ENCODE data around the gene AASDHPPT.
A peak's percentile ranks its signal among the peaks of the same experiment; 100 is the strongest.
"Not testable (repeated sequence)": the region's sequence is repeated elsewhere in the genome, so short reads cannot be mapped to it uniquely, and the experiment has no call there.

Gene AASDHPPT, protein sequence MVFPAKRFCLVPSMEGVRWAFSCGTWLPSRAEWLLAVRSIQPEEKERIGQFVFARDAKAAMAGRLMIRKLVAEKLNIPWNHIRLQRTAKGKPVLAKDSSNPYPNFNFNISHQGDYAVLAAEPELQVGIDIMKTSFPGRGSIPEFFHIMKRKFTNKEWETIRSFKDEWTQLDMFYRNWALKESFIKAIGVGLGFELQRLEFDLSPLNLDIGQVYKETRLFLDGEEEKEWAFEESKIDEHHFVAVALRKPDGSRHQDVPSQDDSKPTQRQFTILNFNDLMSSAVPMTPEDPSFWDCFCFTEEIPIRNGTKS

DNA sequence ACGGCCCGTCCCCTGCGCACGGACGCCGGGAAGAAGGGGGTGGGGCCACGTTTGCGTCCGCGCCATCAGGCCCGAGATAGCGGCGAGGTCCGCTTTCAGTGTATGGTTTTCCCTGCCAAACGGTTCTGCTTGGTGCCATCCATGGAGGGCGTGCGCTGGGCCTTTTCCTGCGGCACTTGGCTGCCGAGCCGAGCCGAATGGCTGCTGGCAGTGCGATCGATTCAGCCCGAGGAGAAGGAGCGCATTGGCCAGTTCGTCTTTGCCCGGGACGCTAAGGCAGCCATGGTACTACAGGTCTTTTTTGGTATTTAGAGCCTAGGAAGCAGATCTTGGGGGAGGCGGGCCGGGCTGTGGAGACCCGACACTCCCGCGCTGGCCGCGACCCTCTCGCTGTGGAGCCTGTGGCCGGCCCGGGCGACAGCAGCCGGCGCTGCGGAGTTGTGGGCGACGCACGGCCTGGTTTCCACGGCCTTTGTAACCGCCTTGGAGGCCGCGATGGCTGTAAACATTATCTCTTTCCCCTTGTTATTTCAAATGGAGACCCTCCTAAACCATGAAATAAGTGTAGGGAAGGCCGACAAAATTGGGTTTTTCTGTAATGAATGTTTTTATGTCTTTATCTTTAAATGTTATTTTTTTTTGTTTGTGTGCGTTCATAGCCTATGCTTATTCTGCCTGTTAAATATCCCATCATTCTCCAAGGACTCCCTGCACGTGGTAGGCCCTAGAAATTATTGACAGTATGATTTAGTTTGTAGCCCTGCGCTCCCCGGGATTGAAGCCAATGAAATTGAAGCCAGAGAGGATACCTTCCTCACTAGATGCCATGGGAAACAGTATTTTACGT lies at the start of gene AASDHPPT:
TSS of gene AASDHPPT (plus strand) at position 54 of the 847 bp plus-strand sequence. CDS start at position 103, 49 bp downstream.
- H3K27me3 Mint-ChIP-seq (ENCODE audit: low read depth), result no peaks in the 10 kb centered on the region
- no peaks in the 10 kb centered on the region for H3K9me3 Mint-ChIP-seq
- peak within 1 kb of the TSS; percentile 95 for H3K4me3 Mint-ChIP-seq
- peaks cover 39% of the 10 kb centered on the region for H3K4me1 Mint-ChIP-seq (ENCODE audit: low read depth)
- H3K36me3 Mint-ChIP-seq (ENCODE audit: low read depth), result peaks cover 21% of the 10 kb centered on the region
- peak within 1 kb of the TSS; percentile 94 for H3K27ac Mint-ChIP-seq

DNA sequence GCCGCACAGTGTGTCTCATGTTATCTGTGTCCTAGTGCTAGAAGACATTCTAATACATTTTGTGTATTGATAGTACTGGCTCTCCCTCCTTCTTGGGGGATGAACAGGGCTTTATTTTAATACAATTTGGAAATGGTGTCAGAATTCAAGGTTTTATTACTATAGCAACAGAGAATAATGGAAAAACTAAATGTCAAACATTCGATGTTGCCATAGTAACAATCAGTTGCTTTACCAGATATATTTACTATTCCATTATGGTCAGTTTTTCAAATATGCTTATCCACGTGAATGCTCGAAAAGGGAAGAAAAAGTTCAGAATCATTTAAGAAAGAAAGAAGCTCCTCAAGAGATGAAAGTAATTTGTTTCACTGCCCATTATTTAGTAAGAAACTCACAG lies 46.9 kb upstream of the AASDHPPT start:
- peaks cover 4% of the 10 kb centered on the region for H3K4me1 Mint-ChIP-seq (ENCODE audit: low read depth)
- peaks cover 4% of the 10 kb centered on the region for H3K36me3 Mint-ChIP-seq (ENCODE audit: low read depth)
- peaks cover 20% of the 10 kb centered on the region for H3K27me3 Mint-ChIP-seq (ENCODE audit: low read depth)
- no peak overlapping the region for H3K4me3 Mint-ChIP-seq
- H3K9me3 Mint-ChIP-seq, result peaks cover 13% of the 10 kb centered on the region
- no peak overlapping the region for H3K27ac Mint-ChIP-seq

DNA sequence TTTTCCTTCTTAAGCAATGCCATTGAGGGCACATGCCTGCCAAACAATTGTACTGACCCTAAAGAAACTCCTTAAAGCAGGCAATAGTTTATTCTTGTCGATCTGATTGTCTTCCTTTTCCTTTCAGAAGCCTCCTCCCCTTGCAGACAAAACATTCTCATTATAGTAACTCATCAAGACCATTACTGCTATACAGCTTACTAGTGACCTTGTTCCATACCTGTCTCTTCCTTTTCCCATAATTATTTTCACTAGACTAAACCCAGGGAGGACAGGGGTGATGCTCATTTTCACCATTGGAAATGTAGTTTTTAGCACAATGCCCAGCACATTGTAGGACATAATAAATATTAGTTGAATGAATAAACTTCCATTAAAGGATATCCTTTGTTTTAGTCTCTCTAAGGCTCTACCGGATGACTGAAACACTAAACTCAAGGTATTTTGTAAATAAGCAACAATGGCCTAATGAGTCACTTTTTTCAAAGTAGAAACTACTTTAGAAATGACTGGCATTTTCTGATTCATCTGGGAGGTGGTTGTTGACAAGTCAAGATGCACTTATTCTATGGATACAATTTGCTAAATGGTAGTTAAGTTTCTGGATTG lies 46.2 kb upstream of the AASDHPPT start:
- Mint-ChIP-seq H3K4me1 (ENCODE audit: low read depth) (peaks cover 4% of the 10 kb centered on the region), H3K36me3 (ENCODE audit: low read depth) (peaks cover 4% of the 10 kb centered on the region), H3K27ac (no peak overlapping the region), H3K9me3 (peaks cover 13% of the 10 kb centered on the region), H3K4me3 (no peak overlapping the region), H3K27me3 (ENCODE audit: low read depth) (peaks cover 20% of the 10 kb centered on the region)

DNA sequence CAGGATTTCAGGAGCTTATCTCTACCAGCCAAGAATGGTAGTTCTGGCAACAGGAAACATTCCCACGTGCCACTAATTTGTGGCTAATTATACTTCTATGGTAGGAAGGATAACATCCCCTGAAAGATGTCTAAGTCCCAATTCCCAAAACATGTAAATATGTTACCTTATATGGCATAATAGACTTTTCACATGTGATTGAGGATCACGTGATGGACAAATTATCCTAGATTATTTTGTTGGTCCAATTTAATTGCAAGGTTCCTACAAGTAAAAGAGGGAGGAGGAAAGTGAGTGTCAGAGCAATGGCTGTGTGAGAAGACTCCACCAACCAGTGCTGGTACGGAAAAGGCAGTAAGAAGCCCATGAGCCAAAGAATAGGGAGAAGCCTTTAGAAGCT lies 45.5 kb upstream of the AASDHPPT start:
- H3K36me3 Mint-ChIP-seq (ENCODE audit: low read depth), result peaks cover 4% of the 10 kb centered on the region
- H3K27me3 Mint-ChIP-seq (ENCODE audit: low read depth), result peaks cover 20% of the 10 kb centered on the region

DNA sequence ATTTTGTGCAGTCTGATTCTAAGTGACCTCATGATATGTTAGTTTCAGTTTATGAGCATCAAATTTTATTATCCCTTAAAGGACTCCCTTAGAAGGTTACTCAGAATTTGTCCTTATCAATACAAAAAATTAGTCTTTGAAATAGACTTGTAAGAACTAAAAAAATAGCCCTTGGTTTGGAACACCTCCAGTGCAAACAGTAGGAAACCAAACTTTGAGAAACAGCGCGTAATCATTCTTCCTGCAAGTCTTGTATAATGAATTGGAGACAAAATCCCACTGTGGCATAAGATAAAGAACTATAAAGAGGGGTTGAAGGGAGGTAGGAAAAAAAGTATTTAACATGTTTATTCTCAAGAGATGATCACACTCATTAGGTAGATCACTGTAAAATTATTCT lies 44.6 kb upstream of the AASDHPPT start:
- Mint-ChIP-seq H3K27me3 (ENCODE audit: low read depth) (peaks cover 12% of the 10 kb centered on the region), H3K27ac (no peak overlapping the region), H3K9me3 (no peaks in the 10 kb centered on the region), H3K4me3 (no peak overlapping the region), H3K4me1 (ENCODE audit: low read depth) (peaks cover 4% of the 10 kb centered on the region), H3K36me3 (ENCODE audit: low read depth) (peaks cover 4% of the 10 kb centered on the region)

More for the DNA sequence above, 45.5 kb upstream of the AASDHPPT start:
- no peak overlapping the region for H3K27ac Mint-ChIP-seq
- H3K9me3 Mint-ChIP-seq, result peaks cover 8% of the 10 kb centered on the region
- peaks cover 4% of the 10 kb centered on the region for H3K4me1 Mint-ChIP-seq (ENCODE audit: low read depth)
- H3K4me3 Mint-ChIP-seq, result no peak overlapping the region

DNA sequence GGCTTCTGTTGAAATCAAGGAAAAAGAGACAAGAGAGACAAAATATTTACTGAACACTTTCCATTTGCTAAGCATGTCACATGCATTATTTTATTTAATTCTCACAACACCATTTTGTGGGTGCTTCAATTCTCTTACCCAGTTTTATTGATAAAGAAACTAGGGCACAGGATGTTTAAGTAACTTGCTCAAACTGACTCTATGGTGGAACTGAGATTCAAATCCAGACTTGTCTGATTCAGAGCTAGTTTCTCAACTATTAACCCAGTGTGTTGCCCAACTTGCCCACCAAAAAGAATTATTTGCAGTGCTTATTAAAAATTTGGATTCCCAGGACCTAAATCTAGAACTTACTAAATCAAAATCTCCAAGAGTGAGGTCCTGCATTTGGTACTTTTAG lies 33.9 kb upstream of the AASDHPPT start:
- Mint-ChIP-seq H3K4me1 (ENCODE audit: low read depth) (no peaks in the 10 kb centered on the region), H3K27ac (no peak overlapping the region), H3K4me3 (no peak overlapping the region), H3K36me3 (ENCODE audit: low read depth) (no peaks in the 10 kb centered on the region), H3K9me3 (no peaks in the 10 kb centered on the region), H3K27me3 (ENCODE audit: low read depth) (peaks cover 5% of the 10 kb centered on the region)

DNA sequence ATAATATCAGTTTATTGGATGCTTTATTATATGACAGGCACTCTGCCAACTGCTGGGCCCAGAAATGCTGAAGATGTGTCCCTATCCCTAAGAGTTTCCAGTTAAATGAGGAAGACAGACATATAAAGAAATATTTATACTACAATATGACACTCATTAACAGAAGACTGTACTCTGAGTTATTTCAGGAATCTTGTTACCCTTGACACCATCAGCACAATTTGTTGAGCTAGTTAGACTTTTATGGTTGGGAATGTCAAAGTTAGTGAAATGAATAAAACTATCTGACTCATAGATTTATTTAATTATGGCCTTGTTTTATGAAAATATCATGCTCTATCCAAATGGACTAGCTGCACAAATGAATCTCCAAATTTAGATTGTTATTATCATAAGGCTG lies 29.8 kb upstream of the AASDHPPT start:
- Mint-ChIP-seq H3K36me3 (ENCODE audit: low read depth) (no peaks in the 10 kb centered on the region), H3K9me3 (no peaks in the 10 kb centered on the region), H3K4me1 (ENCODE audit: low read depth) (no peaks in the 10 kb centered on the region), H3K27me3 (ENCODE audit: low read depth) (no peaks in the 10 kb centered on the region), H3K4me3 (no peak overlapping the region), H3K27ac (no peak overlapping the region)

DNA sequence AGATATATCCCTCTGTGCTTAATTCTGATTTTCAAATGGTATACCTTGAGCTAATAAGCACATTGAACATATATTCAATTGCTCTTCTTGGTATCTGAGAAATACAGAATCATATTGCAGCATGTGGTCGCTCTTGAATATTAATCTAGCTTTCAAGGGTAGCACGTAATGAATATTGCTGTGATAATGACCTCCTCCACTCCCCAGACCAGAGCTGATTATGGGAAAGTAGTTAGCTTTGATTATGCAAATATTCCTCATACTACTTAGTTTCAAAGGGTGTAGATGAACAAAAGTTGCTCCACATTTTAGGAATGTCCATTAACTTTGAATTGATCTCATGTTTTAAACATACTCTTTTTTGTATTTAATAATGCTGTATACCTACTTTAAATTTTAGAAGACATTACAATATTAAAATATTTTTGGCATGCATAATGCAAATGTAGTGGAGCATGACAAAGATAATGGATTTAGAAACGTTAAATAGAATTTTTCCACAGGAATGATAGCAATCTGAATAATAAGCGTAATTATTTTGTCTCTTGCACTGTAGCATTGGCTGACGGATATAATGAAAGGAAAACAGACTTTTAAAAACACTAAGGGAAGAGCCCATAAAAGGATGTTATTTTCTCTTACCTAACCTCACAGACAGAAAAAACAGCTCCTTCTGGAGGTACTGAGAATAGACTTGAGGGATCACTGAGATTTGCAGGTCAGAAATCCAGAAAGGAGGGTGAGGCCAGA lies 27.6 kb upstream of the AASDHPPT start:
- H3K9me3 Mint-ChIP-seq, result no peaks in the 10 kb centered on the region
- no peak overlapping the region for H3K4me3 Mint-ChIP-seq
- H3K36me3 Mint-ChIP-seq (ENCODE audit: low read depth), result no peaks in the 10 kb centered on the region
- H3K4me1 Mint-ChIP-seq (ENCODE audit: low read depth), result no peaks in the 10 kb centered on the region
- H3K27ac Mint-ChIP-seq, result no peak overlapping the region
- H3K27me3 Mint-ChIP-seq (ENCODE audit: low read depth), result no peaks in the 10 kb centered on the region

DNA sequence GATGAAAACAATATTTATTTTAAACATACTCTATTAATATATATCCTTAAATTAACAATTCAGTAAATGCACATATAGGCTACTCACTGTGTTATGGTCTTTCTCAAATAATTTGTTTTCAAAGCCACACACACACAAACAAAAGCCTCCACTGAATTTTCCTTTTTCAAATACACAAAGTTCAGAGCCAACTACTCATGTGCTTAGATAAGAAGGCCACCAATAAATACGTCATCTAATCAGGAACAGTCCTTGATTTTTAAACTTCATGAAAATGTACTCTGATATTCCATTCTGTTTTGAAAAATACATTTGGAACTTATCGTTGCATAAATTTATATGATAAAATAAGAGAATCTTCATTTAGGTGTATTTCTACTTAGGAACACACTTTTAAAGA lies 26.4 kb upstream of the AASDHPPT start:
- no peaks in the 10 kb centered on the region for H3K4me1 Mint-ChIP-seq (ENCODE audit: low read depth)
- H3K27me3 Mint-ChIP-seq (ENCODE audit: low read depth), result no peaks in the 10 kb centered on the region
- H3K4me3 Mint-ChIP-seq, result no peak overlapping the region
- H3K36me3 Mint-ChIP-seq (ENCODE audit: low read depth), result no peaks in the 10 kb centered on the region
- no peak overlapping the region for H3K27ac Mint-ChIP-seq
- no peaks in the 10 kb centered on the region for H3K9me3 Mint-ChIP-seq

DNA sequence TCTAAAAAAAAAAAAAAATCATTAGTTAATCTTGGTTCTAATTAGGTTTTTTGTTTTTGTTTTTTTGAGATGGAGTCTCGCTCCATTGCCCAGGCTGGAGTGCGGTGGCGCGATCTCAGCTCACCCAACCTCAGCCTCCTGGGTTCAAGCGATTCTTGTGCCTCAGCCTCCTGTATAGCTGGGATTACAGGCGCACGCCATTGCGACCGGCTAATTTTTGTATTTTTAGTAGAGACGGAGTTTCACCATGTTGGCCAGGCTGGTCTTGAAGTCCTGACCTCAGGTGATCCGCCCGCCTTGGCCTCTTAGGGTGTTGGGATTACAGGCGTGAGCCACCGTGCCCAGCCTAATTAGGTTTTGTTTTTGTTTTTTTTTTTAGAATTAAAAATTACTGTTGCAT lies 19.1 kb upstream of the AASDHPPT start:
- not testable (repeated sequence) for H3K4me3 Mint-ChIP-seq; H3K36me3 Mint-ChIP-seq (ENCODE audit: low read depth); H3K9me3 Mint-ChIP-seq; H3K27ac Mint-ChIP-seq; H3K27me3 Mint-ChIP-seq (ENCODE audit: low read depth)
- H3K4me1 Mint-ChIP-seq (ENCODE audit: low read depth), result peaks cover 20% of the 10 kb centered on the region

DNA sequence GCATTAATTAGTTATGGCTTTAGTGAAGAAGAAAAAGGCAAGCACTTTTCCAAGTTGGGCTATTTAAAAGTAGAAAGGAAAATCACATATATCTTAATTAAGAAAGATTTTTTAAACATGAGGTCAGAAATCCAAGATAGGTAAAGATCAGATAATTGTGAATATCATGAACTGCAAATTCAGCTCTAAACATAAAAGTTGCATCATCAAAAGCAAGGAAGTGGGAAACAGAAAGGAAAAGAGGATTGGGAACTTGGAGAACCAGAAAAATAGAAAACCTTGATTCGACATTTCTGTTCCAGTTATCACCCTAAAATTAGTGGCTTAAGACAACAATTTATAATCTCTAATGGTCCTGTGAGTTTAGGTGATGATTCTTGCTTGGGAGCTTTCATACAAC lies 17.8 kb upstream of the AASDHPPT start:
- H3K27ac Mint-ChIP-seq, result no peak overlapping the region
- H3K4me3 Mint-ChIP-seq, result no peak overlapping the region
- no peaks in the 10 kb centered on the region for H3K27me3 Mint-ChIP-seq (ENCODE audit: low read depth)
- peaks cover 11% of the 10 kb centered on the region for H3K36me3 Mint-ChIP-seq (ENCODE audit: low read depth)
- H3K9me3 Mint-ChIP-seq, result no peaks in the 10 kb centered on the region
- H3K4me1 Mint-ChIP-seq (ENCODE audit: low read depth), result peaks cover 20% of the 10 kb centered on the region

DNA sequence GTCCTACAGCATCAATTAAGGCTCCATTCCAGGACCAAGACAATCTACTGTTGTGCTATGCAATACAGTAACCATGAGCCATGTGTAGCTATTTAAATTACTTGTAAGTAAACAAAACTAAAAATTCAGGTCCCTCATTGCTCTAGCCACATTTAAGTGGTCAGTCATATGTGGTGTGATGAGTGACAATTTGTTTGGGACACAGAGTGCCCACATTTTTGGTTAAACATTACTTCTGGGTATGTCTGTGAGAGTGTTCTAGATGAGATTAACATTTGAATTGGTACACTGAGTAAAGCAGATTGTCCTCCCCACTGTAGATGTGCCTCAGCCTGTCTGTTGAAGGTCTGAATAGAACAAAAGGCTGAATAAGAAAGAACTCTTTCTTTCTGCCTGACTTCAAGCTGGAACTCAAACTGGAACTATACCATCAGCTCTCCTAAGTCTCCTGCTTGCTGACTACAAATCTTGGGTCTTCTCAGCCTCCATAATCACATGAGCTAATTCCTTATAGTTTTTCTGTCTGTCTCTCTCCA lies 16.1 kb upstream of the AASDHPPT start:
- Mint-ChIP-seq H3K36me3 (ENCODE audit: low read depth) (peaks cover 13% of the 10 kb centered on the region), H3K9me3 (no peaks in the 10 kb centered on the region), H3K27me3 (ENCODE audit: low read depth) (no peaks in the 10 kb centered on the region), H3K27ac (no peak overlapping the region), H3K4me1 (ENCODE audit: low read depth) (peaks cover 20% of the 10 kb centered on the region), H3K4me3 (no peak overlapping the region)

DNA sequence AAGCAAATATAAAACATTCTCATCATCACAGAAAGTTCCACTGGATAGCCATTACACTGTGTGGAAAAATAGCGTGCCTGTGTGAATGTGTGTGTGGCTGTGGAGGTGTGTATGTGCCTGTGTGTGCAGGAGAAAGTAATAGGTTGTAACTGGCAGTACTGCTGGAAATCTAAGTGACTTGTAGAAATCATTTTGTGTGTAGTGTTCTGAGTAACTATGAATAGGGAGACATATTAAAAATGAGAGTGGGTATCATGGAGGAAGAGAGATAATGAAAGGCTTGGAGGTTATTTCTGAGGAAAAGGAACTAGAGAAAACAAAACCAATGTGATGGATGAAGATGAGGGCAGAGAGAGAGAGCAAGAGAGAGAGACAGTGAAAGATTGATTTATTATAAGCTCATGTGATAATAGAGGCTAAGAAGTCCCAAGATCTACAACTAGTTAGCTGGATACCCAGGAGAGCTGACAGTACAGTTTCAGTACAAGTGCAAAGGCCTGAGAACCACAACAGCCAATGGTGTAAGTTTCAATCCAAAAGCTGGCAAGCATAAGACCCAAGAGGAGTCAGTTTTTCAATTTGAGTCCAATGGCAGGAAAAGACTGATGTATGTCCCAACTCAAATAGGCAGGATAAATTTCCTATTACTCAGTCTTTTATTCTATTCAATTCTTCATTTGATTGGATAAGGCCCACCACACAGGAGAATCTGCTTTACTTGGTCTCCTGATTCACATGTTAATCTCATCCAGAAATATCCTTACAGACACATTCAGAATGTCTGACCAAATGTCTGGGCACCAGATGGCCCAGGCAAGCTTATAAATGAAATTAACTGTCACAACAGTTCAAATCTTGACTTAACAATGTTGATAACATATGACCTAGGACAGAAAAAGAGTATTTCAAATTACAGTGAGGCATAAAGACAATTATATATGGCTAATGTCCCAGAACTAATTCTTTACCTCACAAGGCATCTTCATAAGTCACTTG lies 15.2 kb upstream of the AASDHPPT start:
- Mint-ChIP-seq H3K36me3 (ENCODE audit: low read depth) (peaks cover 18% of the 10 kb centered on the region), H3K27me3 (ENCODE audit: low read depth) (no peaks in the 10 kb centered on the region), H3K27ac (peak overlapping the region; percentile 46), H3K9me3 (no peaks in the 10 kb centered on the region), H3K4me3 (no peak overlapping the region), H3K4me1 (ENCODE audit: low read depth) (peaks cover 16% of the 10 kb centered on the region)

Data from T-helper 1 cell treated with Interleukin-12 subunit alpha and Interleukin-12 subunit beta and Interleukin-4 antibody, amounts not matched to agents 30 μg/mL and 1 μg/mL, for 36 hours (primary cell).